ENCODE measurements around the gene PLA2G4C. TPM values are rescaled to one million over a fixed set of nuclear protein-coding genes. Genes with fewer than 3 reads are reported as not detected.

Gene PLA2G4C
- total RNA-seq, 2 donors from 2014 or later = 23.2 to 40.0 TPM

DNA sequence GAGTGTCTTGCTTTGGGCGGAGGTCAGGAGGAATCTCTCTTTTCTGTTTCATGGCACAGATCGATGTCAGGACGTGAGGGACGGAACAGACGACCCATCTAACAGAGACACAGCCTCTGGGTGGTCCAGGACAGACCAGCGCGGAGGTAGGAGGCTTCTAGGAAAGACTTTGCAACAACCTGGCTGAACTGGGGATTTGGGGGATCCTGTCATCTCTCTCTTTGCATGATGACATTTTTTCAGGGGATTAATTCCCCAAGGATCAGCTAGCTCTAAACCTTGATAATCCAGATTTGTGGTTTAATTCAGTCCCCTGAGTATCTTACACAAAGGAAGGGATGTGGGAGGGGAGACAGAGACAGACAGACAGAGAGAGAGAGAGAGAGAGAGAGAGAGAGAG, 81.2 kb downstream of the PLA2G4C start:
- no peak overlapping the region for H3K4me3 ChIP-seq
- H3K9me3 ChIP-seq = no peaks in the 10 kb centered on the region
- no peak for DNase-seq (ENCODE audit: low spot score)
- TF ChIP-seq, protein P1, sequence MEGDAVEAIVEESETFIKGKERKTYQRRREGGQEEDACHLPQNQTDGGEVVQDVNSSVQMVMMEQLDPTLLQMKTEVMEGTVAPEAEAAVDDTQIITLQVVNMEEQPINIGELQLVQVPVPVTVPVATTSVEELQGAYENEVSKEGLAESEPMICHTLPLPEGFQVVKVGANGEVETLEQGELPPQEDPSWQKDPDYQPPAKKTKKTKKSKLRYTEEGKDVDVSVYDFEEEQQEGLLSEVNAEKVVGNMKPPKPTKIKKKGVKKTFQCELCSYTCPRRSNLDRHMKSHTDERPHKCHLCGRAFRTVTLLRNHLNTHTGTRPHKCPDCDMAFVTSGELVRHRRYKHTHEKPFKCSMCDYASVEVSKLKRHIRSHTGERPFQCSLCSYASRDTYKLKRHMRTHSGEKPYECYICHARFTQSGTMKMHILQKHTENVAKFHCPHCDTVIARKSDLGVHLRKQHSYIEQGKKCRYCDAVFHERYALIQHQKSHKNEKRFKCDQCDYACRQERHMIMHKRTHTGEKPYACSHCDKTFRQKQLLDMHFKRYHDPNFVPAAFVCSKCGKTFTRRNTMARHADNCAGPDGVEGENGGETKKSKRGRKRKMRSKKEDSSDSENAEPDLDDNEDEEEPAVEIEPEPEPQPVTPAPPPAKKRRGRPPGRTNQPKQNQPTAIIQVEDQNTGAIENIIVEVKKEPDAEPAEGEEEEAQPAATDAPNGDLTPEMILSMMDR (IDR thresholded peaks at IDR 0.05) = no peak
- H3K27ac ChIP-seq = no peak overlapping the region
- H3K27me3 ChIP-seq = no peaks in the 10 kb centered on the region
- no peaks in the 10 kb centered on the region for H3K36me3 ChIP-seq
- H3K4me1 ChIP-seq = no peaks in the 10 kb centered on the region

DNA sequence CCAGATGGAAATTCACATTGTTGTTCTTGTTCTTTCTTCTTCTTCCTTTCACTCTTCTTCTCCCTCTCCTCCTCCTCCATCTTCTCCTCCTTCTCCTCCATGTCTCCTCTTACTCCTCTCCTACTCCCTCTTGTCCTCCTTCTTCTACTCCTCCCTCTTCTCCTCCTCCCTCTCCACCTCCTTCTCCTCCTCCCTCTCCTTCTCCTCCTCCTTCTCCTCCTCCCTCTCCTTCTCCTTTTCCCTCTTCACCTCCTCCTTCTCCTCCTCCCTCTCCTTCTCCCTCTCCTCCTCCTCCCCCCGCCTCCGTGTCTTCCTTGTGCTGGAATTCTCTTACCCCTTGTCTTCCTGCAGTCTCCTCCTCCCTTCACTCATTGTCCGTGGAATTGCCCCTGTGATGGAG, 85.1 kb downstream of the PLA2G4C start:
- Histone ChIP-seq H3K9me3 (no peaks in the 10 kb centered on the region), H3K27ac (no peak overlapping the region), H3K27me3 (no peaks in the 10 kb centered on the region), H3K4me1 (no peaks in the 10 kb centered on the region), H3K4me3 (no peak overlapping the region), H3K36me3 (no peaks in the 10 kb centered on the region)
- TF ChIP-seq, protein P1 (IDR thresholded peaks at IDR 0.05) = no peak
- no peak for DNase-seq (ENCODE audit: low spot score)

DNA sequence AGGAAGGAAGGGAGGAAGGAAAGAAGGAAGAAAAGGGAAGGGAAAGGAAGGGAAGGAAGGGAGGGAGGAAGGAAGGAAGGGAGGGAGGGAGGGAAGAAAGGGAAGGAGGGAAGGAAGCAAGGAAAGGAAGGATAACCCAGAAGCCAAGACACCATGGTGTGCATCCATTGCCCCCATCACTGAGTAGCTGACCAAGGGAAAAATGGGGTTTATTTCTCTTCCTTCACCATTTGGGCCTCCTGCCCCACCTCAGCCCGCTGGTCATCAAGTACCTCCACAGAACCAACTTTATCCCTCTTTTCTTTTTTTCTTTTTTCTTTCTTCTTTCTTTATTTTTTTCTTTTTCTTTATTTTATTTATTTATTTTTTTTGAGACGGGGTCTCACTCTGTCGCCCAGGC, 87.1 kb downstream of the PLA2G4C start:
- Histone ChIP-seq H3K9me3 (no peaks in the 10 kb centered on the region), H3K4me1 (no peaks in the 10 kb centered on the region), H3K27ac (no peak overlapping the region), H3K4me3 (no peak overlapping the region), H3K36me3 (no peaks in the 10 kb centered on the region), H3K27me3 (no peaks in the 10 kb centered on the region)
- DNase-seq (ENCODE audit: low spot score) = no peak
- TF ChIP-seq, protein P1 (IDR thresholded peaks at IDR 0.05) = no peak

DNA sequence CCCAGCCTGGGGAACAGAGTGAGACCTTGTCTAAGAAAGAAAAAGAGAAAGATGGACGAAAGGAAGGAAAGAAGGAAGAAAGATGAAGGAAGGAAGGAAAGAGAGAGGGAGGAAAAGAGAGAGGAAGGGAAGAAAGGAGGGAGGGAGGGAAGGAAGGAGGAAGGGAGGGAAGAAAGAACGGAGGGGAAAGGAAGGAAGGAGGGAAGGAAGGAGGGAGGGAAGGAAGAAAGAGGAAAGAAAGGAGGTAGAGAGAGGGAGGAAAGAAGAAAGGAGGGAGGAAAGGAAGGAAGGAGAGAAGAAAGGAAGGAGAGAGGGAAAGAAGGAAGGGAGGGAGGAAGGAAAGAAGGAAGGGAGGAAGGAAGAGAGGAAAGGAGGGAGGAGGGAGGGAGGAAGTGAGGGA, 87.6 kb downstream of the PLA2G4C start:
- H3K4me3 ChIP-seq = no peak overlapping the region
- H3K27me3 ChIP-seq = no peaks in the 10 kb centered on the region
- DNase-seq (ENCODE audit: low spot score) = no peak
- H3K36me3 ChIP-seq = no peaks in the 10 kb centered on the region
- no peaks in the 10 kb centered on the region for H3K4me1 ChIP-seq
- H3K27ac ChIP-seq = no peak overlapping the region
- TF ChIP-seq, protein P1 (IDR thresholded peaks at IDR 0.05) = no peak
- no peaks in the 10 kb centered on the region for H3K9me3 ChIP-seq

DNA sequence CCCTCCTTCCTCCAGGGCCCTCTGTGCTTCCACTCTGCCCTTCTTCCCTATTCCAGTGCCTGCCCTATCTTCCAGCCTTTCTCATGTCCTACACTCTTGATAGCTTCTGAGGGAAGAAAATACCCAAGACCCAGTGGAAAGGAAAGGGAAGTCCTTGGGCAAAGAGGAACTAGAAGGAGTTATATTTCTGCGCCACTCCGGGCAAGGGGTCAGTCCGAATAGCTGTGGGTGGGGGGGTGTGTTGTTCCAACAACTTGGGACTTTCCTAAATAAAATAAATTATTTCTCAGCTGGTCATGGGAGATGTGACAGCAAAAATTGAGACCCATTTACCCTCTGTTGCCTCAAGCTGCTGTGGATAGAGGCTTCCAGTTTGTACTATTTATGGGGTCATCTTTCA, 89.9 kb downstream of the PLA2G4C start:
- TF ChIP-seq, protein P1 (IDR thresholded peaks at IDR 0.05) = no peak
- H3K27ac ChIP-seq = no peak overlapping the region
- no peak for DNase-seq (ENCODE audit: low spot score)
- no peaks in the 10 kb centered on the region for H3K4me1 ChIP-seq
- H3K4me3 ChIP-seq = no peak overlapping the region
- no peaks in the 10 kb centered on the region for H3K27me3 ChIP-seq
- H3K9me3 ChIP-seq = no peaks in the 10 kb centered on the region
- H3K36me3 ChIP-seq = no peaks in the 10 kb centered on the region

DNA sequence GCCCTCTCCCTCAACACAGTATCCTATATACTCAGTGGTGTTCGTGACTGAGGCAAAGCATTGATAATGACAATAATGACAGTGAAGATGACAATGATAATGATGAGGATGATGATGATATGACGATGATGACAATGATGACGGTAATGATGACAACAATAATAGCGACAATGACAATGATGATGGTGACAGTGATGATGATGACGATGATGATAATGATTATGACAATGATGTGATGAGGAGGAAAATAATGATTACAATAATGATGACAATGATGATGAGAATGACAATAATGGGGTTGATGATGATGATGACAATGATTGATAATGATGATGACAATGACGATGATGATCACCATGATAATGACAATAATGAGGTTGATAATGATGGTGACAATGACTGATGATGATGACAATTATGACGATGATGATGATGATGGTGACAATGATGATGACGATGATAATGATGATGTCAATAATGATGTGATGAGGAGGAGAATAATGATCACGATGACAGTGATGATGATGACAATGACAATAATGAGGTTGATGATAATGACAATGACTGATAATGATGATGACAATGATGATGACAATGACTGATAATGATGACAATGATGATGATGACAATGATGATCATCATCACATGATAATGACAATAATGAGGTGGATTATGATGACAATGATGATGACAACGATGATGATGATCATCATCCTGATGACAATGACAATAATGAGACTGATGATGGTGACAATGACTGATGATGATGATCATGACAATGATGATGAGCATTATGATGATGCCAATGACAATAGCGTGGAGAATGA, 99.5 kb downstream of the PLA2G4C start:
- no peak for DNase-seq (ENCODE audit: low spot score)
- H3K27ac ChIP-seq = no peak overlapping the region
- H3K4me1 ChIP-seq = no peaks in the 10 kb centered on the region
- TF ChIP-seq, protein P1 (IDR thresholded peaks at IDR 0.05) = no peak
- no peaks in the 10 kb centered on the region for H3K27me3 ChIP-seq
- H3K9me3 ChIP-seq = peaks cover 0 to 5% of the 10 kb centered on the region in 2 donors
- H3K36me3 ChIP-seq = no peaks in the 10 kb centered on the region
- H3K4me3 ChIP-seq = no peak overlapping the region

Data from right atrium auricular region (tissue), 2 donors.